ENCODE results near the gene PCDH10.

PCDH10 gene

DNA sequence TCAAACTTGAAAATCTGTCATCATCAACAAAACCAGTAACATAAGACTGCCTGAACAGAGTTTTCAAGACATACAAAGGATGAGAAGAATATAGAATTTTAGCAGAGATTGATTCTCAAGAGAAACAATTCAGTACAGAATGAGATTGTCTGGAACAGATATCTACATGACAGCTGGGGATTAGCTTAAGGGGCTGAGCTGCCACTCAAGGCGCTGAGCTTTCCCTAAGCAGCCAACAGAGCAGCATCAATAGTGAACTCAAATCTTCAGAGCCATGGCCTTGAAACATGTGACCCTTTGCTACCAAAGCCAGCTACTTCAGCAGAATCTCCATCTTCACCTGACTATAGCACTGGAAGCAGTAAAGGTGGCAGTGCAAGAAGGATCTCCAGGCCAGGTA is 24.3 kb upstream of the PCDH10 start:
- Histone ChIP-seq H3K79me2 (ENCODE audit: low read length) (no peaks in the 10 kb centered on the region), H3K36me3 (replicated peaks; ENCODE audit: low read depth, low read length) (no peaks in the 10 kb centered on the region), H4K20me1 (ENCODE audit: insufficient read depth, low read length) (no peaks in the 10 kb centered on the region), H3K4me3 (ENCODE audit: low read length) (no peak overlapping the region), H3K9me3 (ENCODE audit: insufficient read depth, low read length) (no peaks in the 10 kb centered on the region), H3K4me2 (ENCODE audit: low read length) (no peak overlapping the region), H3K9ac (ENCODE audit: low read length) (no peak overlapping the region), H3K27me3 (ENCODE audit: low read depth, low read length) (no peaks in the 10 kb centered on the region), H2AFZ (ENCODE audit: low read depth, low read length) (no peak overlapping the region), H3K27ac (ENCODE audit: low read length) (no peak overlapping the region), H3K4me1 (ENCODE audit: low read length) (no peaks in the 10 kb centered on the region)
- TF ChIP-seq, protein P1, sequence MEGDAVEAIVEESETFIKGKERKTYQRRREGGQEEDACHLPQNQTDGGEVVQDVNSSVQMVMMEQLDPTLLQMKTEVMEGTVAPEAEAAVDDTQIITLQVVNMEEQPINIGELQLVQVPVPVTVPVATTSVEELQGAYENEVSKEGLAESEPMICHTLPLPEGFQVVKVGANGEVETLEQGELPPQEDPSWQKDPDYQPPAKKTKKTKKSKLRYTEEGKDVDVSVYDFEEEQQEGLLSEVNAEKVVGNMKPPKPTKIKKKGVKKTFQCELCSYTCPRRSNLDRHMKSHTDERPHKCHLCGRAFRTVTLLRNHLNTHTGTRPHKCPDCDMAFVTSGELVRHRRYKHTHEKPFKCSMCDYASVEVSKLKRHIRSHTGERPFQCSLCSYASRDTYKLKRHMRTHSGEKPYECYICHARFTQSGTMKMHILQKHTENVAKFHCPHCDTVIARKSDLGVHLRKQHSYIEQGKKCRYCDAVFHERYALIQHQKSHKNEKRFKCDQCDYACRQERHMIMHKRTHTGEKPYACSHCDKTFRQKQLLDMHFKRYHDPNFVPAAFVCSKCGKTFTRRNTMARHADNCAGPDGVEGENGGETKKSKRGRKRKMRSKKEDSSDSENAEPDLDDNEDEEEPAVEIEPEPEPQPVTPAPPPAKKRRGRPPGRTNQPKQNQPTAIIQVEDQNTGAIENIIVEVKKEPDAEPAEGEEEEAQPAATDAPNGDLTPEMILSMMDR (IDR thresholded peaks at IDR 0.05; ENCODE audit: low read depth, low read length): no peak
- no peak for TF ChIP-seq EZH2phosphoT487 (IDR thresholded peaks at IDR 0.05; ENCODE audit: low read depth)

DNA sequence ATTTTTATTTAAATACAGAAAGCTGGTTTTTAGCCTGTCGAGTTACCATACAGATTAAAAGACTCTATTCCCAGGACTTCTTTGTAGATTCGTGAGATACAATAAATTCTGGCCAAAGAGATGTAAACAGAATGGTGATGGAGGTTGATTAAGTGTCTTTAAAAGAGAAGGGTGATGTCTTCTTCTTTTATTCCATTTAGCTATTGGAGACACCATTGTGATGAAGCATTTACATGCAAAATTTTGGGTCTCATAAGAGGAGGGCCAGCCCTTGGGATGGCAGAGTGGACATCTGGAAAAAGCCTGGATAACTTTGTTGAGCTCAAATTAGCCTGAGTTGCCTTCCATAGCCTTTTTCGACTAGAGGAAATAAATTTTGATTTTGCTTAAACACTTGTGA is 21.6 kb upstream of the PCDH10 start:
- H3K9me3 ChIP-seq (ENCODE audit: insufficient read depth, low read length): no peaks in the 10 kb centered on the region
- no peak overlapping the region for H3K9ac ChIP-seq (ENCODE audit: low read length)
- H3K4me1 ChIP-seq (ENCODE audit: low read length): peaks cover 6% of the 10 kb centered on the region; the same call in 1 of the 2 replicates
- H3K36me3 ChIP-seq (replicated peaks; ENCODE audit: low read depth, low read length): no peaks in the 10 kb centered on the region
- TF ChIP-seq, protein P1 (IDR thresholded peaks at IDR 0.05; ENCODE audit: low read depth, low read length): no peak
- no peak for TF ChIP-seq EZH2phosphoT487 (IDR thresholded peaks at IDR 0.05; ENCODE audit: low read depth)
- no peaks in the 10 kb centered on the region for H3K79me2 ChIP-seq (ENCODE audit: low read length)
- no peaks in the 10 kb centered on the region for H3K27me3 ChIP-seq (ENCODE audit: low read depth, low read length)
- H3K4me3 ChIP-seq (ENCODE audit: low read length): no peak overlapping the region
- H2AFZ ChIP-seq (ENCODE audit: low read depth, low read length): no peak overlapping the region; the same call in 1 of the 2 replicates
- H3K27ac ChIP-seq (ENCODE audit: low read length): no peak overlapping the region
- H4K20me1 ChIP-seq (ENCODE audit: insufficient read depth, low read length): no peaks in the 10 kb centered on the region
- no peak overlapping the region for H3K4me2 ChIP-seq (ENCODE audit: low read length)

DNA sequence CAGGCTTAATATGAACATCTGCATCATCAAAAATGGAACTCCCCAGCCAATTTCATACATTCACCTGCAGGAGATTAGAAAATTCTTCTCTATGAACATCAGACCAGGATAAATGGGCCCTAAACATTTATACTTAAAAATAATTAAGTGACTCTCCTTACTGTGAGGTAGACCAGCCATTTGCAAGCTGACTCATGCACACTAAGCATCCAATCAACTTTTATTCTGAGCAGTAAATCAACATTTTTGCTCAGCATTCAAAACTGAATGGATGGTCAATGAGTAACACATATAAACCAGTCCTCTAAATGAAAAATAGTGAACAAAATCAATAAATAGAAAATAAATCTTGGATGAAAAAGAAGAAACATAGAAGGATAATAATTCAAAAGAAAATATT is 19.9 kb upstream of the PCDH10 start:
- no peak overlapping the region for H3K27ac ChIP-seq (ENCODE audit: low read length)
- TF ChIP-seq, protein P1 (IDR thresholded peaks at IDR 0.05; ENCODE audit: low read depth, low read length): no peak
- TF ChIP-seq EZH2phosphoT487 (IDR thresholded peaks at IDR 0.05; ENCODE audit: low read depth): no peak
- no peaks in the 10 kb centered on the region for H4K20me1 ChIP-seq (ENCODE audit: insufficient read depth, low read length)
- H3K4me2 ChIP-seq (ENCODE audit: low read length): no peak overlapping the region
- no peak overlapping the region for H2AFZ ChIP-seq (ENCODE audit: low read depth, low read length)
- no peaks in the 10 kb centered on the region for H3K27me3 ChIP-seq (ENCODE audit: low read depth, low read length)
- peaks cover 6% of the 10 kb centered on the region; the same call in 1 of the 2 replicates for H3K4me1 ChIP-seq (ENCODE audit: low read length)
- H3K9me3 ChIP-seq (ENCODE audit: insufficient read depth, low read length): no peaks in the 10 kb centered on the region
- H3K36me3 ChIP-seq (replicated peaks; ENCODE audit: low read depth, low read length): no peaks in the 10 kb centered on the region
- H3K9ac ChIP-seq (ENCODE audit: low read length): no peak overlapping the region
- H3K4me3 ChIP-seq (ENCODE audit: low read length): no peak overlapping the region
- no peaks in the 10 kb centered on the region for H3K79me2 ChIP-seq (ENCODE audit: low read length)

DNA sequence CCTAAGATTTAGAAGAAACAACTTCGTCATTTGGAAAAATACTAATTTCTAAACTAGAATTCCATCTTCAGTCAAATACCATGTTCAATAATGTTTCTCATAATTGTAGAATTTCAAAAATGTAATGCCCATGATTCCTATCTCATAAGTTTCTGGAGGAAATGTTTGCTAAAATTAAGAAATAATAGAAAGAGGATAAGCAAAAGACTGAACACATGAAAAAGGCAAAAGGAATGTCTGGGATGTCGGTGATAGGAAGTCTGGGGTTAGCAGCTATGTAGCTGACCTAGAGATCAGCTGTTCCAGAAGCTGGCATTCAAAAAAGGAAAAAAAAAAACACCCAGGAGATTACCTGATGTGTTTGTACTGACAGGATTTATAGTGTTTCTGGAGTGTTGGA is 18.9 kb upstream of the PCDH10 start:
- H3K27me3 ChIP-seq (ENCODE audit: low read depth, low read length): no peaks in the 10 kb centered on the region
- H3K4me3 ChIP-seq (ENCODE audit: low read length): no peak overlapping the region
- H2AFZ ChIP-seq (ENCODE audit: low read depth, low read length): no peak overlapping the region
- no peaks in the 10 kb centered on the region for H4K20me1 ChIP-seq (ENCODE audit: insufficient read depth, low read length)
- TF ChIP-seq, protein P1 (IDR thresholded peaks at IDR 0.05; ENCODE audit: low read depth, low read length): no peak
- no peaks in the 10 kb centered on the region for H3K9me3 ChIP-seq (ENCODE audit: insufficient read depth, low read length)
- H3K27ac ChIP-seq (ENCODE audit: low read length): no peak overlapping the region
- H3K4me1 ChIP-seq (ENCODE audit: low read length): peaks cover 6% of the 10 kb centered on the region; the same call in 1 of the 2 replicates
- H3K9ac ChIP-seq (ENCODE audit: low read length): no peak overlapping the region
- H3K4me2 ChIP-seq (ENCODE audit: low read length): no peak overlapping the region
- no peaks in the 10 kb centered on the region for H3K79me2 ChIP-seq (ENCODE audit: low read length)
- no peaks in the 10 kb centered on the region for H3K36me3 ChIP-seq (replicated peaks; ENCODE audit: low read depth, low read length)

Measured in OCI-LY3 (cell line).